ENCODE measurements around the gene WDR18. TPM values are rescaled to one million over a fixed set of nuclear protein-coding genes. Genes with fewer than 3 reads are reported as not detected.

Gene WDR18
- total and polyA plus RNA-seq, 2 of the 4 experiments (the other 2 are of a cell fraction): 37.1 to 56.9 TPM

DNA sequence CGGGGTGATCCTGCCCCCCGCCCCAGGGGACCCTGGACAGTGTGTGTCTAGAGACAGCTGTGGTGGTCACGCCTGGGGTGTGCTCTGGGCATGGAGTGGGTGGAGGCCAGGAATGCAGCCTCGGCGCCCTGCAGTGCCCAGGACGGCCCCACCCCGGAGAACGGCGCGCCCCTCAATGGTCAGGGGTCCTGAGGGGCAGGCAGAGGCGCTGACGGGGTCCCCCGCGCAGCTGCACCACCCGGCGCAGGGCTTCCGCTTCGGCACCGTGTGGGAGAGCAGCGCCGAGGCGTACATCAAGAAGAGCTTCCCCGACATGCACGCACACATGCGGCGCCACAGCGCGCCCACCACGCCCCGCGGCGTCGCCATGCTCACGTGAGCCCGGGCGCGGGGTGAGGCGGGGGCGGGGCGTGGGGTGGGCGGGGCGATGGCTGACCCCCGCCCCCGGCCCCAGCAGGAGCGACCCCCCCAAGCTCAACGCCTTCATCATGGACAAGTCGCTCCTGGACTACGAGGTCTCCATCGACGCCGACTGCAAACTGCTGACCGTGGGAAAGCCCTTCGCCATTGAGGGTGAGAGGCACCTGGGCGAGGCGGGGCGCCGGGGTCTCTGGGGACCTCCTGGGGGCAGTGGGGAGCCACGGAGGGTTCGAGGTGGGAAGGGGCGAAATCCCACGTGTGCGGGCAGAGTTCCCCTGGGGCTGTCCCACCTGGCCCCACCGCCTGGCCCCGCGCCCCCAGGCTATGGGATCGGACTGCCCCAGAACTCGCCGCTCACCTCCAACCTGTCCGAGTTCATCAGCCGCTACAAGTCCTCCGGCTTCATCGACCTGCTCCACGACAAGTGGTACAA, 23.5 kb downstream of the WDR18 start:
- no peak overlapping the region for H3K23ac ChIP-seq (ENCODE audit: low read depth, low read length)
- H3K4ac ChIP-seq (ENCODE audit: low read depth, low read length): no peak overlapping the region
- H4K5ac ChIP-seq (ENCODE audit: low read depth, low read length): no peak overlapping the region
- peak overlapping the region; percentile 32 for H2AFZ ChIP-seq (replicated peaks; ENCODE audit: low read length, poor library complexity)
- H4K8ac ChIP-seq (ENCODE audit: low read depth in 2 of 2, low read length in 2 of 2): no peak overlapping the region
- POLR2A ChIA-PET (ENCODE audit: unreplicated experiment): no interaction called here
- H3K4me1 ChIP-seq (ENCODE audit: control insufficient read depth, insufficient read depth, low read length): peaks cover 17% of the 10 kb centered on the region
- no peak overlapping the region for H3K18ac ChIP-seq (ENCODE audit: low read depth, low read length)
- H3K4me2 ChIP-seq (ENCODE audit: low read depth, low read length): no peak overlapping the region
- H2AK9ac ChIP-seq (replicated peaks; ENCODE audit: low read depth, low read length, poor library complexity): no peak overlapping the region
- H3K9ac ChIP-seq (ENCODE audit: low read depth, low read length): no peak overlapping the region
- no peak for TF ChIP-seq FOS (IDR thresholded peaks at IDR 0.05; ENCODE audit: low read depth, low read length)
- H3K9me3 ChIP-seq (ENCODE audit: control insufficient read depth, insufficient read depth, low read length): no peaks in the 10 kb centered on the region
- BruUV-seq (replicated peaks): no TSS peak
- H2AK5ac ChIP-seq (ENCODE audit: low read depth, low read length): peak overlapping the region; percentile 28; the same call in 1 of the 2 replicates
- H2BK20ac ChIP-seq (ENCODE audit: low read depth, low read length): no peak overlapping the region
- H3K56ac ChIP-seq (ENCODE audit: extremely low read depth, insufficient read depth, low read length): no peak overlapping the region
- H4K20me1 ChIP-seq (ENCODE audit: insufficient read depth, low read length): peaks cover 26% of the 10 kb centered on the region
- no peak overlapping the region for H2BK15ac ChIP-seq (ENCODE audit: low read depth, low read length)
- CTCF ChIA-PET: no interaction called here
- no peak overlapping the region for H3K4me3 ChIP-seq (ENCODE audit: insufficient read depth, low read depth, low read length)
- WGBS, 2 experiments (ENCODE audit: extremely low coverage in 2 of 2, insufficient read length in 1 of 2): 97% methylated on average over 32 of the region's 73 CpGs; no CpG with 5 or more reads in 1 of the 2 experiments
- in situ Hi-C loops (cut with MboI; ENCODE audit: low sequenced_read_pairs): no loop called here
- no peak overlapping the region for H4K91ac ChIP-seq (ENCODE audit: insufficient read depth, low read depth, low read length)
- intact Hi-C loops (cut with micrococcal nuclease): loop anchor here (2.0 kb wide), 1 partner anchor 233 kb away; the partner anchor contains the start of gene ATP5F1D
- no peak overlapping the region for H3K27ac ChIP-seq (ENCODE audit: insufficient read depth, low read length)
- peaks cover 0 to 16% of the 10 kb centered on the region in 2 experiments; a peak in 3 of 4 replicates for H3K79me1 ChIP-seq (ENCODE audit: low read depth in 1 of 2, low read length in 2 of 2)
- no peak overlapping the region for H3K14ac ChIP-seq (replicated peaks; ENCODE audit: low read depth, low read length)
- no peaks in the 10 kb centered on the region for H3K9me1 ChIP-seq (ENCODE audit: insufficient read depth, low read length)
- H3K36me3 ChIP-seq (ENCODE audit: control insufficient read depth, insufficient read depth, low read length): peaks cover 25% of the 10 kb centered on the region; the same call in 1 of the 2 replicates
- no peak for DNase-seq
- no peak overlapping the region for H2BK5ac ChIP-seq (ENCODE audit: low read depth, low read length, poor library complexity, severe bottlenecking)
- no peaks in the 10 kb centered on the region for H3K27me3 ChIP-seq (ENCODE audit: control insufficient read depth, insufficient read depth, low read length)
- no peak overlapping the region for H2BK120ac ChIP-seq (ENCODE audit: low read depth, low read length)
- dilution Hi-C loops (cut with HindIII; ENCODE audit: low sequenced_read_pairs, unreplicated experiment): no loop called here
- ATAC-seq (ENCODE audit: low read depth): no peak
